HEK293T (cell line): ENCODE results near the gene CNOT6.

Source experiments
- ARNT ChIP-seq: fragments of 450-650 bp; IDR thresholded peaks from 2 replicates; pipeline ENCODE4 v1.6.1; 2017; ENCODE audit warnings: mild to moderate bottlenecking
- BHLHE40 ChIP-seq: fragments of 450-650 bp; IDR thresholded peaks from 2 replicates; pipeline ENCODE4 v1.6.1; 2016; ENCODE audit warnings: mild to moderate bottlenecking, moderate library complexity, borderline replicate concordance
- CTBP1 ChIP-seq: fragments of 450-650 bp; IDR thresholded peaks from 2 replicates; pipeline ENCODE4 v1.6.1; 2016; ENCODE audit warnings: borderline replicate concordance
- ELF4 ChIP-seq: fragments of 450-650 bp; IDR thresholded peaks from 2 replicates; pipeline ENCODE4 v1.6.1; 2017; ENCODE audit warnings: antibody characterized with exemption
- FOXA1 ChIP-seq: fragments of 450-650 bp; IDR thresholded peaks from 2 replicates; pipeline ENCODE4 v1.6.1; 2016; ENCODE audit warnings: mild to moderate bottlenecking
- FOXM1 ChIP-seq: fragments of 450-650 bp; IDR thresholded peaks from 2 replicates; pipeline ENCODE4 v1.6.1; 2017; ENCODE audit warnings: mild to moderate bottlenecking, borderline replicate concordance
- HDGF ChIP-seq: fragments of 450-650 bp; IDR thresholded peaks from 2 replicates; pipeline ENCODE4 v1.6.1; 2017; ENCODE audit warnings: antibody characterized with exemption, borderline replicate concordance
- L3MBTL2 ChIP-seq: fragments of 450-650 bp; conservative IDR thresholded peaks from 2 replicates; pipeline ENCODE4 v1.6.1; 2016; ENCODE audit warnings: mild to moderate bottlenecking
- LEF1 ChIP-seq: fragments of 450-650 bp; IDR thresholded peaks from 2 replicates; pipeline ENCODE4 v1.6.1; 2017; ENCODE audit warnings: mild to moderate bottlenecking, borderline replicate concordance
- NFRKB ChIP-seq: fragments of 450-650 bp; IDR thresholded peaks from 2 replicates; pipeline ENCODE4 v1.6.1; 2016; ENCODE audit warnings: mild to moderate bottlenecking, moderate library complexity
- SP1 ChIP-seq: fragments of 450-650 bp; IDR thresholded peaks from 2 replicates; pipeline ENCODE4 v1.6.1; 2017
- SUZ12 ChIP-seq: fragments of 450-650 bp; IDR thresholded peaks from 2 replicates; pipeline ENCODE4 v1.6.1; 2016; ENCODE audit warnings: mild to moderate bottlenecking
- ZNF384 ChIP-seq: fragments of 450-650 bp; IDR thresholded peaks from 2 replicates; pipeline ENCODE4 v1.6.1; 2016

- no peak for TF ChIP-seq SP1
- TF ChIP-seq FOXM1 = no peak
- no peak for TF ChIP-seq ARNT
- no peak for TF ChIP-seq SUZ12
- no peak for TF ChIP-seq FOXA1
- TF ChIP-seq ZNF384 = no peak
- TF ChIP-seq BHLHE40 = no peak
- TF ChIP-seq NFRKB = no peak
- no peak for TF ChIP-seq L3MBTL2
- no peak for TF ChIP-seq HDGF
- TF ChIP-seq ELF4 = no peak
- TF ChIP-seq CTBP1 = no peak
- no peak for TF ChIP-seq LEF1
Measured at GRCh38 chr5:180583738-180584137, 89.6 kb downstream of the CNOT6 start.
